RCC 7860 (cell line): ENCODE data around the gene POLR3H.
A peak's percentile ranks its signal among the peaks of the same experiment; 100 is the strongest.
"Not testable (repeated sequence)": the region's sequence is repeated elsewhere in the genome, so short reads cannot be mapped to it uniquely, and the experiment has no call there.

Experiments
- DNase-seq: peaks from one replicate; pipeline ENCODE4 v3.0.0-alpha.2; 2015; ENCODE audit warnings: low spot score
- FAIRE-seq: peaks from 2 replicates; lab custom pipeline; 2012; peaks lifted over from hg19 to GRCh38; lab: Jason Lieb, UNC

Gene POLR3H

DNA sequence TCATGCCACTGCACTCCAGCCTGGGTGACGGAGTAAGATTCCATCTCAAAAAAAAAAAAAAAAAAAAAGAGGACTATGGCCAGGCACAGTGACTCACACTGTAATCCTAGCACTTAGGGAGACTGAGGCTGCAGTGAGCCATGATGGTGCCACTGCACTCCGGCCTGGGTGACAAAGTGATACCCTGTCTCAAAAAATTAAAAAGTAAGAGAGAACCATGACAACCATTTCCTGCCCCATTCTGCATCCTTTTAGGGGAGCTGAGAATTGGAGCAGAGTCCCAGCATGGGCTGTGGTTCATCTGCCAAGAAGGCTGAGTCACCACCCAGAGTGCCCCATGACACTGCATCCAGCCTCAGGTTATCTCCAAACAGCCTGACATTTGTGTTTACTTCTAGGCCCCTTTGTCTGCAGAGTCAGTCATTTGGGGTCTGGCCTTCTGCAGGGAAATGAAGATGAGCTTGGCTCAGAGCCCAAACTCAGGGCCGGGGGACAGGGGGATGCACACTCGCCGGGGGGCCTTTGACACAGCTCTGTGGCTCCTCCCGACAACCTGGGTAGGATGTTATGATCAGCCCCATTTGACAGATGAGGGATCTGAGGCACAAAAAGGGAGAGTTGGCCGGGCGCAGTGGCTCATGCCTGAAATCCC is 21.3 kb upstream of the POLR3H start:
- peak; percentile 83 for FAIRE-seq
- peak; percentile 82 for DNase-seq

DNA sequence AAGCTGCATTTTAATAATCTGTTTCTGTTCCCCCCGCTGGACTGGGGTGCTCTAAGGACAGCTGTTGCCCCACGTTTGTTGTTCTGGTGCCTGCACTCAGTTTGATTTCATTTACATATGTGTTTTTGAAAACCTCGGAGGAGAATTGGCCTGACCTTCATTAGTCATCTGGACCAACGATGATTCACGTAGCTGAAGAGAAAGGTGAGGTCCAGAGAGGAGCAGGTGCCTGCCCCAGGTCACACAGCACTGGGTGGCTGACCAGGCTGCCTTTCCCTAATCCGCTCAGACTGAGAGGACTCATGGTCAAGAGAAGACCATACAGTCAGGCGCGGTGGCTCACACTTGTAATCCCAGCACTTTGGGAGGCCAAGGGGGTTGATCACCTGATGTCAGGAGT is 20.3 kb upstream of the POLR3H start:
- DNase-seq (peak; percentile 14), FAIRE-seq (no peak)

DNA sequence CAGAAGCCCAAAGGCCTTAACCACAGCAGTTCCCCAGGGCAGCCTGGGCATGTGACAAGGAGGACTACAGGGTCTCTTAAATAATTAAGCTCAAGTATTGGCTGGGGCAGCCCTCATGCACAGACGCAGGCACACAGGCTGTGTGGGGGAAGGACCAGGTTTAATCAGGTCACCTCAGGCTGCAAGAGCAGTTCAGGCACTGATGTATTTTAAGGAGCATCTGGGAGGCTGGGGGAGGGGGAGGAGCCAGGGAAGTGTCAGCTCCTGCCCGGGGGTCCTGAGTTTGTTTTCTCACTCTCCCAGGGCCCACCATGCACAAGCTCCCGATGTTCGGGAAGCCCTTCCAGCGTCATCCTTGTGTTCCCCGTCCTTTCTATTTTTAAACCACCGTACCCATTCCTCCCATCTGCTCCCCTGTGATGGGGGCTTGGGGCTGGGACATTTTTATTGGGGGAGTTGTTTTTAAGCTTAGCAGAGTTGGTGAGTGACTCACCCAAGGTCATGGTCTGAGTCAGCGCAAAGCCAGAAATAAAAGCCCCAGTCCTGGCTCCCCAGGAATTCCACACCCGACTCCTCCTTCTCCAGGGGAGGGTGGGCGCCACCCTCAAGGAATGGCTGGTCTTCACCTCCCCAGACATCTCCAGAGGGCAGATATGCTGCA is 18.9 kb upstream of the POLR3H start:
- DNase-seq (peak; percentile 65), FAIRE-seq (peak; percentile 85)

DNA sequence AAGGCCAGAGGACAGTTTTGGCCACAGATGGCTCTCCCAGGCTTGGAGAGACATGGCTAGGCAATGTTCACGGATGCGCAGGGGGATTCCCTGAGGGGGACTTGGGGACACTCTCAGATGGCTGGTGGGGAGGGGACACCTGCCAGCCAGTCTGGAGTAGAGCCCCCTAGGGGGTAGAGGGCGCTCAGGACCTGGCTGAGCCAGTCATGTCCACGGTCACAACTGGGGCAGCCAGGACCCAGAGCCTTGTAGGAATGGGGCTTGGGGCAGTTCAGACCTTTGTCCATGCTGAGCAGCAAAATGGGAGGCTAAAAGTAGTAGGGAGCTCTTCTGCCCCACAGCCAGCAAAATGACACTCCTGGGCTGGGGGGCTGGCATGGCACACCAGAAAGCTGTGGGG is 18.2 kb upstream of the POLR3H start:
- FAIRE-seq (no peak), DNase-seq (no peak)

DNA sequence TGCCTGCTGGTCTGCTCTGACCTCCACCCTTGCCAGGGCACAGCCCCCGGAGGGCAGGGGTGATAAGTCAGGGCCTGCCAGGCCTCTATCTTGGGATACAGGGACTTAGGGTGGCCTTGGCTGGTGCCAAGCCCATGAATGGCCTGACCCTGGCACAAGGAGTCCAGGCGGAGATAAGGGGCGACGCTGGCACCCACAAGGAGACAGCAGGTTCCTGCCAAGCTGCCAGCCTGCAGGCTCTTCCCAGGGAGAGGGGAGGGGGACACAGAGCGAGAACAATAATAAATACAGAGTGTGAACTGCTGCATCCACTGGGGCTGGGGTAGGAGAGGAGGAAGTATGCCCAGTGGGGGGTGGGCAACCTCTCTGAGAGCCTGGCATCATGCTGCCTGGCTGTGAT is 17.5 kb upstream of the POLR3H start:
- no peak for DNase-seq
- no peak for FAIRE-seq

DNA sequence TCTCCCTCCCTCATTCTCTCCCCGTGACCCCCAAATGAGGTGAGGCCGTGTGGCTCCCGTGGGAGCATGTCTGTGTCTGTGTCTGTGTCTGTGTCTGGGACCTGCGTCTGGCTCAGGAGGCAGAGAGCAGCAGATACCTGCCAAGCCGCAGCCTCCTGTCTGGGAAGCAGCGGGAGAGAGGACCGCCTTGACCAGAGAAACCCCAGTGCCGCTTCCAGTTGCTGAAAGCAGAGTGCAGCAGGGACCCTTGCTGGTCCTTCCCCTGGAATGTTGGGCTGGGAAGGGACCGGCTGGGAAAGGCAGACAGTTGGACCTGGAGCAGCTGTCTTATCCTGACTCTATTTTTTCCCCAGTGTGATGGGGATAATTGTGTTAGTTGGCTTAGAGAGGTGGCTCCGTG is 17.1 kb upstream of the POLR3H start:
- DNase-seq (no peak), FAIRE-seq (no peak)

DNA sequence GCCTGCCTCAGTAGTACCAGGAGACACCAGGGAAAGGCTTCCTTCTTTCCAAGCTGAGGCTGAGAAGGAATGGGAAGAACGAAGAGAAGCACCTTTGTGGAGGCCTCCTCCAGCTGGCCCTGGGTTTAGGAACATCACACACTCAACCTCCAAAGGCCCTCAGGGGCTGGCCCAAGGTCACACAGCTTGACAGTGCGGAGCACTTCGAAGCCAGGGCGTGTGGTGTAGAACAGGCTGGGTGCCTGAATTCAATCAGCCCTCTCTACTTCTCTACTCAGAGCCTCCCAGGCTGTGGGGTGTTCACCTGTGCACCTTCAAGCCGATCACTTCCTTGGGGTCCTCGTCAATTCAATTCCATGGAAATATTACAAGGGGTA is 15.8 kb upstream of the POLR3H start:
- DNase-seq, result no peak
- no peak for FAIRE-seq

DNA sequence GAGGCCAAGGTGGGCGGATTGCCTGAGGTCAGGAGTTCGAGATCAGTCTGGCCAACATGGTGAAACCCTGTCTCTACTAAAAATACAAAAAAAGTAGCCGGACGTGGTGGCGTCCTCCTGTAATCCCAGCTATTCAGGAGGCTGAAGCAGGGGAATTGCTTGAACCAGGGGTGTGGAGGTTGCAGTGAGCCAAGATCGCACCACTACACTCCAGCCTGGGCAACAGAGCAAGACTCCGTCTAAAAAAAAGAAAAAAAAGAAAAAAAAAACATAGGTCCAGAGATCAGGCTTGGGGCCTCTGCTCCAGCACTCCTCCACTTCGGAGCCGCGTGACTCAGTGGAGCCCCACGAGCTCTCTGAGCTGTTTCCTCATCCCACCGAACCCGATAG is 14.0 kb upstream of the POLR3H start:
- not testable (repeated sequence) for FAIRE-seq, DNase-seq

DNA sequence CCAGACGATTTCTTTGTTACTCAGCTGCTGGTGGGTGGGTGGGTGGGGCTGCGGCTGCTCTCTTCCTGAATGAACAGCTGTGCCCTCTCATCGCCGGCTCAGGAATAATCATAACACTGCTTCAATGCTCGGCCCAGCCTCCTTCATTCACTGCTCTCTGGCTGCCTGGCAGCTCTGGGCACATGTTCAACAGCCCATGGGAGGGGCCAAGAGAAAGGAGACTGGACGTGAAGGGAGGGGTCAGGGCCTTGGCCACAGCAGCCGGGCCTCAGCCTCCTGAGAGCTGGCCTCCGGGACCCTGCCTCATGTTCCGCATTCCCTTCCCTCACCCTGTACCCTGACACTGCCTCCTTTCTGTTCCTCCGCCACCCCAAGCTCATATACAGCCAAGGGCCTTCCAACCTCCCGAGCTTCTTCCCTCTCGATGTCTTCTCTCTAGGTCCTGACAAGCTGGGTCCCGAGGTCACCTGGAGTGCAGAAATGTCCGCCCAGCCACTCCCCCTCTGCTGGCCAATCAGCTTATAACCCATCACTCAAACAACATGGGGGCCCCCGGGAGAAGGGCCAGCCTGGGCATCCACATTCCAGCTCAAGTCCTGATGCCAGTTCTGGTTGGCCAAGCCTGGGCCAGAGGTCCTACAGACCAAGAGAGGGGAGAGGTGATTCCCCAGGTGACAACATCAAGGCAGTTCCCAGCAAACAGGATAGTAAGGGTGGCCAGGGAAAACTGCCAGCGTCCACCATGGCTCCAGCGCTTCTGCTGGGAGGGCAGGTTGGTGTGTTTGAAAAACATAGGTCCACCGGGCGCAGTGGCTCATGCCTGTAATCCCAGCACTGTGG is 13.4 kb upstream of the POLR3H start:
- FAIRE-seq (no peak), DNase-seq (no peak)

DNA sequence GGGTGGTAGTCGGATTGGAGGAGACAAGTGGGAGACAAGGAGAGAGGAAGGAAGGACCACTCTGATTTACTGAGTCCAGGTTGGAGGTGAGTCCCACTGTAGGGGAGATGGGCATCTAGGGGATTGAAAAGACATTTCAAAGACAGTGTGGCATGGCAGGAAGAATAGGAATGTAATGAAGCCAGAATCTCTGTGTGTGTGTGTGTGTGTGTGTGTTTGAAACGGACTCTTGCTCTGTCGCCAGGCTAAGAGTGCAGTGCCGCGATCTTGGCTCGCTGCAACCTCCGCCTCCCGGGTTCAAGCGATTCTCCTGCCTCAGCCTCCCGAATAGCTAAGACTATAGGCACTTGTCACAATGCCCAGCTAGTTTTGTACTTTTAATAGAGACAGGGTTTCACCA is 12.3 kb upstream of the POLR3H start:
- DNase-seq (no peak), FAIRE-seq (no peak)

DNA sequence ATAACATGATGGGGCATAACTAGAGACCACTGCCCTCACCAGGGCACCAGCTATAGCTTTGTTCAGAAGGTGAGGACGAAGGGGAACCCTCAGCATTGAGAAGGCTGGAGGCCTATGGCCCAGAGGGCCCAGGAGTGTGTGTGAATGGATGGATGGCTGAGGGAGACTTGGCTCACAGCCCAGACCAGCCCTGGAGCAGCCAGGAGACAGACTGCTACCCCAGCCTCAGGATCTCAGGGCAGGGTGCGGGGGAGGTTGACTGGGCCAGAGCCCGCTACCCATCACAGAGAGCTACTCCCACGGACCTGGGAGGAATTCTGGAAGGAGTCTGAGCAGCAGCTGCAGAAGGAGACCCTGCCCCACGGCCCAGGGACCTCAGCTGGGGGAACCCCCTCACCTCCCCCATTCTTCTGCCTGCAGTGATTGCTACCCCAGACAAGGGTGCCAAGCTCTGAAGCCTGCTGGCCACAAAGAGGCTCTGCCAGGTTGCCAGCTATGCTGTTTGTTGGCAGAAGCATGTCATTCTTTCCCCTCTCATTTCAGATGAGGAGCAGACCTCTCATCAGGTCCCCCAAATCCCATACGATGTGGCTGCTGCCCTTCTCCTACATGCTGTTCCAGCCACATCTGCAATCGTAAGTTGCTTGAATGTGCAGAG is 11.2 kb upstream of the POLR3H start:
- FAIRE-seq (no peak), DNase-seq (no peak)

DNA sequence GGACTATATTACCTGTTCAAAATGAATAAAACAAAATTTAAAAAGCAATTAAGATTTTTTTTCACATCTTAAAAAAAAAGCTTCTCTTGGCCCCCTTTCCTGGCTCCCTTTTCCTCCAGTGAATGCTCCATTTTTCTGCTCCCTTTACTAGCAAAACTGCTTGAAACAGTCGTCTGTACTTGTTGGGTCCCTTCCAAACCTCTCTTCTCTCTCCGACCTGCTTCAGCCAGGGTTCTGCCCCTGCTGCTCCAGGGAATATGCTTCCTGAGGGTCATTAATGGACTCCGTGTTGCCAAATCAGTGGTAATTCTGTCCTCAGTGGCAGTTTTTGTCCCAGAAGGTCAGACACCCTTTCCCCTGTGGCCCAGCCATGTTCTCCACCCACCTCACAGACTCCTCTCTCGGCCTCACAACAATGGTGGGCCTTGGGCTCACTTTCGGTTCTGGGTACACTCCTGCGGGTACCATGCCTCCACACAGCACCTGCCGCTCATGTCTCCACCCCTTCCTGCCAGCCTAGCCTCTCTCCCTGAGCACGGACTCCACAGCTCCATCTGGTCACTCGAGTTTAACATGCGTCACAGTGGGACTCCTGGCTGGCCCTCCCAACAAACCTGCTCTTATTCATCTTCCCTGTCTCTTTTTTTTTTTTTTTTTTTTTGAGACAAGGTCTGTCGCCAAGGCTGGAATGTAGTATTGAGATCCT is 7.8 kb upstream of the POLR3H start:
- DNase-seq, result no peak
- no peak for FAIRE-seq

DNA sequence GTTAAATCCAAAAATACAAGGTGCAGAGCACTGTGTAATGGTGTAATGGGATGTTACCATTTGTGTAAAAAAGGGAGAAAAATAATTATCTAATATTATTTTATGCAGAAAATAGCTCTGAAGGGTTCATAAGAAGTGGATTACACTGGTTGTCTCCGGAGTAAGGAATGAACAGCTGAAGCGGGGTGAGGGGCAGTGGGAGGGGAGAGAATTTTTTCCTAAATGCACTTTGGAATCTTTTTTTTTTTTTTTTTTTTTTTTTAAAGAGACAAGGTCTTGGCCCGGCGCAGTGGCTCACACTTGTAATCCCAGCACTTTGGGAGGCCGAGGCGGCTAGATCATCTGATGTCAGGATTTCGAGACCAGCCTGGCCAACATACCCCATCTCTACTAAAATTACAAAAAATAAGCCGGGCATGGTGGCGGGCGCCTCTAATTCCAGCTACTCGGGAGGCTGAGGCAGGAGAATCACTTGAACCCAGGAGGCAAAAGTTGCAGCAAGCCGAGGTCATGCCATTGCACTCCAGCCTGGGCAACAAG is 6.8 kb upstream of the POLR3H start:
- DNase-seq (no peak), FAIRE-seq (no peak)

DNA sequence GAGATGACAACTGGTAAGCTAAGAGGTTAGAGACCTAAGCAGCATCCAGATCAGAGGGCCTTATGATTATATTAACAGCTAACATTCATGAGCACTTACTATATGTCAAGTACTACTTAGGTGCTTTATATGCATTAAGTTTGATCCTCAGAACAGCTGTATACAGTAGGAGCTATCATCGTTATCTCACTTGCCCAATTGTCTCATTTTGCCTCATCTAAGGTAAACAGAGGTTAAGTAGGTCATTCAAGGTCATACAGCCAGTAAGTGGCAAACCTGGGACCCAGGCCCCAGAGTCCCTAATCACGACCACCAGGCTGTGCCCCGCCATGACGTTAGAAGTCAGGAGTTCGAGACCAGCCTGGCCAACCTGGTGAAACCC is 4.6 kb upstream of the POLR3H start:
- DNase-seq (no peak), FAIRE-seq (no peak)

DNA sequence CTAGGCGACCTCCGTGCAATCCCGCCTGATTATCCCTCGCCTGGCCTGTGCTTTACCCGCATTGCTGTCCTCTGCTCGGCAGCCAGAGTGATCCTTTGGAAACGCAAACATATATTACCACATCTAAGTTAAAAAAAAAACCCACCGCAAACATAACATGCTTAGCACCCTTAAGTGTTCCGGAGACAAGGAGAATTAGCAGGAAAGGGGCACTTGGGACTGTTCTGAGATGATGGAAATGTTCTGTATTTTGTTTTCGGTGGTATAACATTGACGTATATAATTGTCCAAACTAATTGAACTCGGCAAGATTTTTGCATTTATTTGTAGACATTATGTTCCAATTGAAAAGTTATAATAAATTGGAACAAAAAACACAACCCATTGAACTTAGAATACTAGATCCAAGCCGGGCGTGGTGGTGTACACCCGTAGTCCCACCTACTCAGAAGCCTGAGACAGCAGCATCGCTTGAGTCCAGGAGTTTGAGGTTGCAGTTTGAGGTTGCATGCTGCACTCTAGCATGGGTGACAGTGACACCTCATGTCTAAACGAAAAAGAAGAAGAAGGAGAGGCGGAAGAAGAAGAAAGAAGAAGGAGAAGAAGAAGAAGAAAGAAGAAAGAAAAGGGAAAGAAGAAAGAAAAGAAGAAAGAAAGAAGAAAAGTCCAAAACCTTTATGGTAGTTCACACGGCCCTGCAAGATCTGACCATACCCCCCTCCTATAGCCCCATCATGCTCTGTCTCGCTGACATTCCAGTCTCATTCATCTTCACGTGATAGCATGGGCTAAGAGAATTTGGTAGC is 604 bp upstream of the POLR3H start:
- no peak for FAIRE-seq

DNA sequence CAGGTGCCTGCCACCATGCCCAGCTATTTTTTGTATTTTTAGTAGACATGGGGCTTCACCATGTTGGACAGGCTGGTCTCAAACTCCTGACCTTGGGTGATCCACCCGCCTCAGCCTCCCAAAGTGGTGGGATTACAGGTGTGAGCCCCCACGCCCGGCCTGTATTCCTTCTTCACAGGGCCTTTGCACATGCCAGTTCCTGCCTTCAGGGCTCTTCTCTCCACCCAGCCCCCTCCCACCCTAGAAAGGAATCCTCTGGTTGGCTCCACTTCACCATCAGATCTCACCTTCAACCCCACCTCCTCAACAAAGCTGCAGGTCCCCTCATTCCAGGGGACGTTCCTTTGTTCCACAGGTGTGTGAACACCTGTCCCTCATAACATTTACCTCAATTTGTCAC is 2.0 kb downstream of the POLR3H start:
- FAIRE-seq (no peak), DNase-seq (no peak)

More for the DNA sequence above, 604 bp upstream of the POLR3H start:
- DNase-seq, result no peak

DNA sequence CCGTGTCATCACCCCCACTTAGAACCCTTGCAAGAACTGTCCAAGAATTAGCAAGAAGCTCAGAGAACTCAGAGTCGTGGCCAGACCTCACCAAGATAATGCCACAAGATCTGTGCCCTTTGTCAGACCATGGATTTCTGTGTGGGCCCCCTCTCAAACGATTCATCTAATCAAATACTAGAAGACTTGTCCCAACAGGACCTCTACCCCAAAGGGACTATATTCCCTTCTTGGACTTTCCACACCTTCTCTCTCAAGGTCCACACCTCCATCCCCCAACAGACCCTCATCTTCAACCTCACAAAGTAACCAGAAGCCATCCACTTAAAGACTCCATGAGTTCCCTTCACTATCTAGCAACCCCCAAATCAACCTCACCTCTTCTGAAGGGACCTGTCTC is 2.8 kb downstream of the POLR3H start:
- no peak for FAIRE-seq
- no peak for DNase-seq

DNA sequence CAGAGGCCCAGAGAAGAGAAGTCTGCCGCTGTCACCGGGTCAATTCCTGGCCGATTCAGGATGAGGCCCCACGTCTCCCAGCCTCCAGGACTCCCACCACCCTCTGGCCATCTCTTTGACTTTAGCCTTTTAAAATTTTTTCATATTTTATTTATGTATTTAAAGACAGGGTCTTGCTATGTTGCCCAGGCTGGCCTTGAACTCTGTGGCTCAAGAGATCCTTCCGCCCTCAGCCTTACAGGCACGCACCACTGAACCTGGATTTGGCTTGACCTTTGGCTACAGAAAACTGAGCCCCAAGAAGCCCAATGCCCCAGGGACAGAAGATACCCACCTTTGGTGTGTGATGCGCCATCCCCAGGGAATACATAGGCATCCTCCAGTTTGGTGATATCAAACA is 3.9 kb downstream of the POLR3H start:
- no peak for FAIRE-seq
- DNase-seq, result no peak

DNA sequence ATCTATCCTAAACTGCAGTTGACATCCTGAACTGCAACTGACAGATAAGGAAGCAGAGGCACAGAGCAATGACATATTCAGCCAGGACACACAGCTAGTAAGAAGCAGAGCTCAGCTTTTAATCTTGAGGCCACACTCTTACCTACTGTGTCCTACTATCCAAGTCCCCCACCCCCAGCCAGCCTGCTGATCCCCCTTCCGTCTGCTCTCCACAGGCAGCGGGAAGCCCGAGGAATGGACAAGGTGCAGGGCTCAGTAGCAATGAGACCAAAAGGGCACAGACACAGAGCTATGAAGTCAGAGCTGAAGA is 4.3 kb downstream of the POLR3H start:
- no peak for FAIRE-seq

More for the DNA sequence above, 4.3 kb downstream of the POLR3H start:
- DNase-seq, result no peak
